Measurements from ENCODE around the gene RNF133.

- TF ChIP-seq CTCF (IDR thresholded peaks at IDR 0.05) = no peak
- no peak for TF ChIP-seq POLR2A (IDR thresholded peaks at IDR 0.05)
Measured at GRCh38 chr7:122715183-122715582, 16.3 kb upstream of the RNF133 start.

Measured in upper lobe of left lung (tissue), 4 donors.